Colonic mucosa (tissue), 4 donors: ENCODE results near the gene DISP3. TPM values are rescaled to one million over a fixed set of nuclear protein-coding genes. Genes with fewer than 3 reads are reported as not detected.

Experiments used
- DNase-seq: peaks from one replicate; pipeline ENCODE4 v3.0.0-alpha.2; 2020
- H3K27ac ChIP-seq: fragments of 200-600 bp; one replicate; pipeline ENCODE4 v1.8.0; 2021
- H3K27me3 ChIP-seq: fragments of 200-600 bp; one replicate; pipeline ENCODE4 v1.8.0; 2021
- H3K36me3 ChIP-seq: fragments of 200-600 bp; one replicate; pipeline ENCODE4 v1.8.0; 2021
- H3K4me1 ChIP-seq: fragments of 200-600 bp; one replicate; pipeline ENCODE4 v1.8.0; 2021; ENCODE audit warnings: mild to moderate bottlenecking
- H3K4me3 ChIP-seq: fragments of 200-600 bp; one replicate; pipeline ENCODE4 v1.8.0; 2021
- H3K9ac ChIP-seq, 2 donors: one replicate each; pipeline ENCODE4 v1.7.0; 2013; ENCODE audit warnings: control low read depth in 2 of 2, low read depth in 2 of 2, low read length in 2 of 2
- H3K9me3 ChIP-seq: fragments of 200-600 bp; one replicate; pipeline ENCODE4 v1.8.0; 2021
- intact Hi-C: fragments of 100-400 bp; cut with DNase I; formaldehyde crosslinking; loops from one replicate; pipeline ENCODE4 v1.14.1; 2022
- total RNA-seq, 2 donors: library from RNA; stranded (reverse); fragmentation: NEBNext Ultra II Directional in 1 of 2; extraction: Animal tissue kit (Norgen Biotek cat#: 25700) in 1 of 2; gene quantifications; one replicate each; pipeline ENCODE4 v1.2.1, GENCODE V29; 2021
- TF ChIP-seq, protein P1 (sequence below): fragments of 200-600 bp; IDR thresholded peaks from one replicate; pipeline ENCODE4 v1.8.0; 2022; ENCODE audit warnings: antibody characterized with exemption, mild to moderate bottlenecking
- donor health status: healthy.
- donor health status: DM: no; HTN: no; CAD: no.
- donor health status: DM: no; HTN: no; CAD: no.

DISP3 gene
- total RNA-seq, 2 donors from 2014 or later: 0.10 to 0.13 TPM

GRCh38 chr1:11482198-11482597 is 3.2 kb downstream of the DISP3 start:
- no peak for DNase-seq
- TF ChIP-seq, protein P1, sequence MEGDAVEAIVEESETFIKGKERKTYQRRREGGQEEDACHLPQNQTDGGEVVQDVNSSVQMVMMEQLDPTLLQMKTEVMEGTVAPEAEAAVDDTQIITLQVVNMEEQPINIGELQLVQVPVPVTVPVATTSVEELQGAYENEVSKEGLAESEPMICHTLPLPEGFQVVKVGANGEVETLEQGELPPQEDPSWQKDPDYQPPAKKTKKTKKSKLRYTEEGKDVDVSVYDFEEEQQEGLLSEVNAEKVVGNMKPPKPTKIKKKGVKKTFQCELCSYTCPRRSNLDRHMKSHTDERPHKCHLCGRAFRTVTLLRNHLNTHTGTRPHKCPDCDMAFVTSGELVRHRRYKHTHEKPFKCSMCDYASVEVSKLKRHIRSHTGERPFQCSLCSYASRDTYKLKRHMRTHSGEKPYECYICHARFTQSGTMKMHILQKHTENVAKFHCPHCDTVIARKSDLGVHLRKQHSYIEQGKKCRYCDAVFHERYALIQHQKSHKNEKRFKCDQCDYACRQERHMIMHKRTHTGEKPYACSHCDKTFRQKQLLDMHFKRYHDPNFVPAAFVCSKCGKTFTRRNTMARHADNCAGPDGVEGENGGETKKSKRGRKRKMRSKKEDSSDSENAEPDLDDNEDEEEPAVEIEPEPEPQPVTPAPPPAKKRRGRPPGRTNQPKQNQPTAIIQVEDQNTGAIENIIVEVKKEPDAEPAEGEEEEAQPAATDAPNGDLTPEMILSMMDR: no peak
- Histone ChIP-seq H3K4me1 (no peaks in the 10 kb centered on the region), H3K27ac (no peak overlapping the region), H3K9me3 (no peaks in the 10 kb centered on the region), H3K27me3 (peaks cover 33% of the 10 kb centered on the region), H3K9ac (no peak overlapping the region), H3K36me3 (no peaks in the 10 kb centered on the region), H3K4me3 (no peak overlapping the region)
- intact Hi-C loops: no loop called here

DNA sequence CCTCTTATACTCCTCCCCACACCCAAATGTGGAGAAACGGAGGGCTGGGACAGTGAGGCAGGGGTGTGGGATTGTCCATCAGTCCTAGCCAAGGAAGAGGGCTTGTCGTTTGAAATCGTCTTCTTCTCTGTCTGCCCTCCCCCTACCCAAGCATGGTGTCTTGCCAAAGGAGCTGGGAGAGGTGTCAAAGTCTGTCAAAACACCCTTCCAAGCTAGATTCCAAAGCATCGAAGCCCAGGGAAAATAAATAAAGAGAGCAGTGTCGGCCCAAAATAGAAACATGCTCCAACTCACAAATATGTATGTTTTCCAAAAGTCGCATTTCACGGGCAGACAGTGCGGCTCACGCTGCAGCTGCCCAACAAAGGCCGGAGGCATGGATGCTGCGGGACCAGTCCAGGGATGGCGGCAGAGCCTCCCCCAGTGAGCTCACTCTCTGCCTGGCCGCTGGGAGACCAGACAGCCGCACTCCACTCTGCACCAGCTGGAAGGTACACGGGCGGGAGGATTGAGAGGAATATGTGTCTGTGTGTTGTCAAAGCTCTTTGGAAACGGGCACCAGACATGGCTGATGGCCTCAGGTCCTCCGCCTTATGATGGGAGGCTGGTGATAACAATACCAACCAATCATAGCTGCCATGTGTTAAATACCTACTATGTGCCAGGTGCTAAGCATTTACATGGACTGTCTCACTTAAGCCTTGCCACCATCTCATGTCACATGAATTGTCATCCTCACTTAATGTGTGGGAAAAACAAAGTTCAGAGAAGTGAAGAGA is 3.9 kb downstream of the DISP3 start:
- TF ChIP-seq, protein P1: no peak
- no peaks in the 10 kb centered on the region for H3K4me1 ChIP-seq
- no peak overlapping the region for H3K4me3 ChIP-seq
- no peak overlapping the region for H3K9ac ChIP-seq
- H3K27ac ChIP-seq: no peak overlapping the region
- no peaks in the 10 kb centered on the region for H3K9me3 ChIP-seq
- intact Hi-C loops: no loop called here
- DNase-seq: no peak
- peaks cover 28% of the 10 kb centered on the region for H3K27me3 ChIP-seq
- H3K36me3 ChIP-seq: no peaks in the 10 kb centered on the region

DNA sequence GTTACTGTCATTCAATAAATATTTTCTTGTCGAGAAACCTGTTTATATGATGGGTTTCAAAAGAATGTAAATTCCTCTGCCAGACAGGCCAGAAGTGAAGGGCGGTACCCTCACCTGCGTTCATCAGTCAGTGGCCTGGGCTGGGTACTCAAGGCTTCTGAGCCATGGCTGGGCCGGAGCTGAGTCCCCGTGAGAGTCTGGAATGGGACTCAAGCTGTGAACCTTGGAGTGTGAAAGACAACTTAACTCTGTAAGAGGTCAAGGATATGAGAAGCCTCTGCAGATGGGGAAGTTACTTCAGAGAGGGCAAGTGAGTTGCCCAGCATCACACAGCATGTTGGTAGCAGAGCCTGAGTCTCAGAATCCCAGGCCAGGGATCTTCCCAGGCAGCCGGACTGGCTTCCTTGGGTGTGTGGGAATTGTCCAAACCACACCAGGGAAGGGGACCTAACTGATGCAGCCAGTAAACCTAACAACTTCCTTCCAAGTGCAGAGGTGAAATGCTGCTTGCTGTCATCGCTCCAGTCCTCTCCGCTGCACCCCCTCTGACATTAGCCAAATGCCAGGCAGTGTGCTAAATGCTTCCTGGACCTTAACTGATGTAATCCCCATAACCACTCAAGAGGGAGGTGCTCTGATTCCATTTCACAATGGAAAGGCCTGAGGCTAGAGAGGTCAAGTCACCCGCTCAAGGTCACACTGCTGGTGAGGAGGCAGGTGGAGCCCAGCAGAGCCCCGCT is 4.8 kb downstream of the DISP3 start:
- Histone ChIP-seq H3K9ac (no peak overlapping the region), H3K4me1 (no peaks in the 10 kb centered on the region), H3K9me3 (no peaks in the 10 kb centered on the region), H3K27me3 (peaks cover 21% of the 10 kb centered on the region), H3K27ac (no peak overlapping the region), H3K36me3 (no peaks in the 10 kb centered on the region), H3K4me3 (no peak overlapping the region)
- TF ChIP-seq, protein P1: no peak
- intact Hi-C loops: no loop called here
- DNase-seq: no peak

DNA sequence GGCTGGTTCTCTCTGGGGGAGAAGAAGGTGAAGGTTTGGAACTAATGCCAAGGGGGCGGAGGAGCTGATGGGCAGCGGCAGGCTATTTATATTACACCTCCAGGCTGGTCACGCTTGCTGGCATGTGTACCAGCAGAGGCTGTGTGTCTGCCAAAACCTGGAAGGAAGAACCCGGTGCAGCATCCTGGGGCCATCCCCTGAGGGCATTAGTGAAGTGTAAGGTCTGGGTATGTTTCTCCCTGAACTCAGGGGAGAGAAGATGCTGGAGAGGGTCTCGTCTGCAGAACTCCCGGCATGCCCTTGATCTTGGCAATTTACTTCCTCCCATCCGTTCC is 5.3 kb downstream of the DISP3 start:
- H3K27ac ChIP-seq: no peak overlapping the region
- intact Hi-C loops: no loop called here
- no peak overlapping the region for H3K4me3 ChIP-seq
- no peaks in the 10 kb centered on the region for H3K9me3 ChIP-seq
- H3K36me3 ChIP-seq: no peaks in the 10 kb centered on the region
- TF ChIP-seq, protein P1: no peak
- H3K27me3 ChIP-seq: peaks cover 19% of the 10 kb centered on the region
- DNase-seq: no peak
- no peak overlapping the region for H3K9ac ChIP-seq
- no peaks in the 10 kb centered on the region for H3K4me1 ChIP-seq

GRCh38 chr1:11485191-11485590 is 6.2 kb downstream of the DISP3 start:
- Histone ChIP-seq H3K4me1 (no peaks in the 10 kb centered on the region), H3K27ac (no peak overlapping the region), H3K36me3 (no peaks in the 10 kb centered on the region), H3K27me3 (peaks cover 10% of the 10 kb centered on the region), H3K4me3 (no peak overlapping the region), H3K9me3 (no peaks in the 10 kb centered on the region), H3K9ac (no peak overlapping the region)
- no peak for DNase-seq
- intact Hi-C loops: no loop called here
- TF ChIP-seq, protein P1: no peak
